Stimulated activated CD4-positive, alpha-beta T cell treated with anti-CD3 and anti-CD28 coated beads, Interleukin-4, amount 100 ng/mL, for 1 hour (primary cell): Measurements from ENCODE around the gene LCE1F.

Experiments
- DNase-seq: peaks from one replicate; pipeline ENCODE4 v3.0.0-alpha.2; 2020

Gene LCE1F

DNA sequence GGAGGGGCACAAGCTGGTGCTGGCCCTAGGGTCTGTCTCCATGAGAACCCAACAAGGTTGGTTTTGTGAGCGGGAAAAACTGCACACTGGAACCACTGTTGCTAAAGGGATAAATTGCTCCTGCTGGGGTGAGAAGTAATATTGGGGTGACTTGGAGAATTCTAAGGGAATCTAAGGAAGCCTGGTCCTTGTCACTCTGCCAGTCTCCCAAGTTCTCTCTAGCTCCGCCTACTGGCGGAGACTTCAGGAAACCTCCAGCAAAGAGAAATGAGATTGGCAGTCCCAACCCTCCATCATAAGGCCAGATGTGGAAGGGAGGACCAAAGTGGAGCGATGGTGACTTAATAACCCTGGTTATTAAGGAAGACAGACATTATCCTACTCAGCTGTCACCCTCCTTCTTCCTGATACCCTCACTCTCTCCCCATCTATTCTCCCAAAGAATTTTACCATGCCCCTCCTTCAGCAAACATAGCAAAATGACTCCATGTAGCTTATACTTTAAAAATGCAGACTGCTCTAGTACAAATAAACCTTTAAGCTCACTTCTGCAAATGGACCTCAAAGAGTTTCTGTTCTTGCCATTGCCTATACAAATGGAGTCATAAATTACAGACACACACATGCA lies 2.7 kb downstream of the LCE1F start:
- no peak for DNase-seq

DNA sequence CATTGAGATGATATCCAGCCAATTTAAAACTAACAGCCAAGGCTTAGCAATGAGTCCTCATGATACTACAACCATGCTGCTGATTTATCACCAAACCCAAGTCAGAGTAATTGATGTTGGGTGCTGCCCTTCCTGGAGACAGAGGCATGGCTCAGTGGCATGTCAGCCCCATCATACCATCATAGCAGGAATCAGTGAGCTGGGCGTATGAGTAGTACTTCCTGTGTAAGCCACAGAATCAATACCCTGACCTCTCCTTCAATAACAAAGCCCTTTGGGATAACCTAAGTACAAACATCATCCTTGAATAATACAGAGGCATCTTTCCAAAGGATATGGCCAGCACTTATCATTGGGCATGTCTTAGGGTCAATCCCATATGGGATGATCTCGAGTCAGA lies 8.2 kb downstream of the LCE1F start:
- DNase-seq = no peak

GRCh38 chr1:152786077-152786476 lies 11.1 kb downstream of the LCE1F start, which contains the start of gene LCE1E:
Gene LCE1E, plus strand, starts transcription at chr1:152786257. Its CDS starts 1,043 bp downstream, at chr1:152787300.
- DNase-seq = no peak

- DNase-seq = no peak
These were observed 20.7 kb downstream of the LCE1F start for GRCh38 chr1:152795686-152796085.

- no peak for DNase-seq
These were observed 21.5 kb downstream of the LCE1F start, which contains the start of gene LCE1D for GRCh38 chr1:152796421-152796820. Gene LCE1D, plus strand, starts transcription at chr1:152796721. Its CDS starts 1,074 bp downstream, at chr1:152797795.

- no peak for DNase-seq
These were observed 26.4 kb downstream of the LCE1F start for GRCh38 chr1:152801333-152801732.

- DNase-seq = no peak
These were observed 31.6 kb downstream of the LCE1F start, which contains the start of gene LCE1C for GRCh38 chr1:152806576-152806975. Gene LCE1C, minus strand, starts transcription at chr1:152806651. Its CDS starts 1,173 bp downstream, at chr1:152805478.

DNA sequence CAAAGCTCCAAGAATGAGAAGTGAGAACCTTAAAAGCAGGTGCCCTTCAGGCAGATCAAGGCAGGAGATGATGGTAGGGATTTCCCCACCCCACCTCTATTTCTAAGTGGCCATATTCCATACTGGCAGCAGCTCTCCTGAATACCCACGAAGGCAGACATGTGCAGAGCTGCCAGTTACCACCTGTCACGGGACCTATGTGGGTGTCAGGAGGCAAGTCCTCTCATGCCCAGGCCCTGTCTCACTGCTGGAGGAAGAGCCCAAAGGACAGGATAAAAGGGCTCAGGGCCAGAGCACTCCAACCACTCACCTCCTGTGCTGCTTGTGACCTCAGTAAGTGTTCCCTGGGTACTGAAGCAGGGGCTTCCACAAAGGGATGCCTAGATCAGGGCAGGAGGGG lies 36.1 kb downstream of the LCE1F start:
- no peak for DNase-seq

- DNase-seq = no peak
These were observed 36.7 kb downstream of the LCE1F start, which contains the start of gene LCE1B for GRCh38 chr1:152811671-152812070. Gene LCE1B, plus strand, starts transcription at chr1:152811971. Its CDS starts 476 bp downstream, at chr1:152812447.

GRCh38 chr1:152817309-152817708 lies 42.4 kb downstream of the LCE1F start:
- no peak for DNase-seq

DNA sequence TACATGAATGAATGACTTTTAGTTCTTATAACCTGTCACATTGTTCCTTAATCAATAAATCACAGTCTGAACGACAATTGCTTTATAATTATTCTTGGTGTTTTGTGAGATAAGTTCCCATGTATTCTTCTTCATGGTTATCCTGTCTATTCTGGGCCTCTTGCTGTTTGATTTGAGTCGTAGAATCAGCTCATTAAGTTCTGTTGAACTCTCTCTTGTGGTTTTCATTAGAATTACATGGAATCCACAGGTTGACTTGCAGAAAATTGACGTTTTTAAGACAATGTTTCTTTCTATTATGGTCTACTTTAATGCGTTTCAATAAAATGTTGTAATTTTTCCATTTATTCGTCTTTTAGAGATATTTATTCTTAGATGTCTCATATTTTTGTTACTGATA lies 48.4 kb downstream of the LCE1F start:
- DNase-seq = no peak

- DNase-seq = no peak
These were observed 50.0 kb downstream of the LCE1F start for GRCh38 chr1:152824964-152825363.
